Right atrium auricular region (tissue), 2 donors: Measurements from ENCODE around the gene ANKMY2. TPM values are rescaled to one million over a fixed set of nuclear protein-coding genes. Genes with fewer than 3 reads are reported as not detected.
A peak's percentile ranks its signal among the peaks of the same experiment; 100 is the strongest.

Experiments
- DNase-seq: peaks from one replicate; pipeline ENCODE4 v3.0.0-alpha.2; 2019; ENCODE audit warnings: low spot score
- H3K27ac ChIP-seq, 2 donors: fragments of 200-600 bp; sonication (generic); 1 replicate in 1 of 2; 2 replicates in 1 of 2; pipeline ENCODE4 v1.5.1; 2016 to 2019
- H3K27me3 ChIP-seq, 2 donors: fragments of 200-600 bp; sonication (generic); one replicate each; pipeline versions ENCODE4 v1.5.1 to v1.6.0; 2017 to 2019
- H3K36me3 ChIP-seq: fragments of 200-600 bp; sonication (generic); one replicate; pipeline ENCODE4 v1.5.1; 2016
- H3K4me1 ChIP-seq, 2 donors: fragments of 200-600 bp; sonication (generic); one replicate each; pipeline versions ENCODE4 v1.5.1 to v1.6.0; 2017 to 2019
- H3K4me3 ChIP-seq, 2 donors: fragments of 200-600 bp; sonication (generic); 1 replicate in 1 of 2; 2 replicates in 1 of 2; pipeline ENCODE4 v1.5.1; 2017 to 2019; ENCODE audit warnings: mild to moderate bottlenecking in 1 of 2, moderate library complexity in 1 of 2
- H3K9me3 ChIP-seq, 2 donors: fragments of 200-600 bp; sonication (generic); one replicate each; pipeline ENCODE4 v1.5.1; 2019
- total RNA-seq, 2 donors: library from RNA; depleted of rRNA; stranded (reverse); fragments of >200 nt; gene quantifications; one replicate each; pipeline ENCODE4 v1.1.0, GENCODE V29; 2016
- TF ChIP-seq, protein P1 (sequence below), 2 donors: fragments of 200-600 bp; sonication (generic); IDR thresholded peaks; one replicate each; pipeline ENCODE4 v1.5.1; 2019; ENCODE audit warnings: antibody characterized with exemption in 2 of 2

Gene ANKMY2
- total RNA-seq, 2 donors from 2014 or later = 20.8 to 33.7 TPM

DNA sequence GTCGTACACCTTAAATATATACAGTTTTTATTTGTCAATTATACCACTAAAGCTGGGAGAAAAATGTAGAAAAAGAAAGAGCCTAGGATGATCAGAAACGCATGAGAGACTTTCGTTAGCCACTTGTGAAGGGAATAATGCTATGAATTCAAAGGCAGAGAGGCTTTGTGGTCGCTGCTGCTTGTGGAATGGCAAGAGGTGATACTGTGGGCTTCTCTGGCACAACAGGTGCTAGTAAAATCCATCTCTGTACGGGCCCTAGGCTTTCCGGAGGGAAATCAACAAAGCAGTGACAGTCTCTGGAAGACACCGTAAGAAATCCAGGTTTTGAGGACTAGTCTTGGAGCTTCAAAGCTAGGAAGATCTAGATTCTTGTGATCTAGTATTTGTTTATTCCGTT lies 66.3 kb downstream of the ANKMY2 start:
- Histone ChIP-seq H3K27me3 (no peaks in the 10 kb centered on the region), H3K4me1 (peaks cover 0 to 5% of the 10 kb centered on the region in 2 donors), H3K27ac (no peak overlapping the region), H3K9me3 (no peaks in the 10 kb centered on the region), H3K4me3 (no peak overlapping the region), H3K36me3 (no peaks in the 10 kb centered on the region)
- TF ChIP-seq, protein P1, sequence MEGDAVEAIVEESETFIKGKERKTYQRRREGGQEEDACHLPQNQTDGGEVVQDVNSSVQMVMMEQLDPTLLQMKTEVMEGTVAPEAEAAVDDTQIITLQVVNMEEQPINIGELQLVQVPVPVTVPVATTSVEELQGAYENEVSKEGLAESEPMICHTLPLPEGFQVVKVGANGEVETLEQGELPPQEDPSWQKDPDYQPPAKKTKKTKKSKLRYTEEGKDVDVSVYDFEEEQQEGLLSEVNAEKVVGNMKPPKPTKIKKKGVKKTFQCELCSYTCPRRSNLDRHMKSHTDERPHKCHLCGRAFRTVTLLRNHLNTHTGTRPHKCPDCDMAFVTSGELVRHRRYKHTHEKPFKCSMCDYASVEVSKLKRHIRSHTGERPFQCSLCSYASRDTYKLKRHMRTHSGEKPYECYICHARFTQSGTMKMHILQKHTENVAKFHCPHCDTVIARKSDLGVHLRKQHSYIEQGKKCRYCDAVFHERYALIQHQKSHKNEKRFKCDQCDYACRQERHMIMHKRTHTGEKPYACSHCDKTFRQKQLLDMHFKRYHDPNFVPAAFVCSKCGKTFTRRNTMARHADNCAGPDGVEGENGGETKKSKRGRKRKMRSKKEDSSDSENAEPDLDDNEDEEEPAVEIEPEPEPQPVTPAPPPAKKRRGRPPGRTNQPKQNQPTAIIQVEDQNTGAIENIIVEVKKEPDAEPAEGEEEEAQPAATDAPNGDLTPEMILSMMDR (IDR thresholded peaks at IDR 0.05) = no peak
- no peak for DNase-seq

DNA sequence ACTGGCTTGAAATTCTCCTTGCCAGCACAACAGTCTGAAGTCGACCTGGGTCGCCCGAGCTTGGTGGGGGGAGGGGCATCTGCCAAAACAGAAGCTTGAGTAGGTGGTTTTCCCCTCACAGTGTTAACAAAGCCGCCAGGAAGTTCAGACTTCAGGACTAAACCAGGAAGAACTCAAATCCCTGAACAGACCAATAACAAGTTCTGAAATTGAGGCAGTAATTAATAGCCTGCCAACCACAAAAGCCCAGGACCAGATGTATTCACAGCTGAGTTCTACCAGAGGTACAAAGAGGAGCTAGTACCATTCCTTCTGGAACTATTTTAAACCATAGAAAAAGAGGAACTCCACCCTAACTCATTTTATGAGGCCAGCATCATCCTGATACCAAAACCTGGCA lies 73.6 kb downstream of the ANKMY2 start:
- no peaks in the 10 kb centered on the region for H3K9me3 ChIP-seq
- no peak for DNase-seq
- H3K27me3 ChIP-seq = no peaks in the 10 kb centered on the region
- H3K36me3 ChIP-seq = no peaks in the 10 kb centered on the region
- H3K4me1 ChIP-seq = no peaks in the 10 kb centered on the region
- H3K4me3 ChIP-seq = no peak overlapping the region
- TF ChIP-seq, protein P1 (IDR thresholded peaks at IDR 0.05) = no peak
- H3K27ac ChIP-seq = no peak overlapping the region

DNA sequence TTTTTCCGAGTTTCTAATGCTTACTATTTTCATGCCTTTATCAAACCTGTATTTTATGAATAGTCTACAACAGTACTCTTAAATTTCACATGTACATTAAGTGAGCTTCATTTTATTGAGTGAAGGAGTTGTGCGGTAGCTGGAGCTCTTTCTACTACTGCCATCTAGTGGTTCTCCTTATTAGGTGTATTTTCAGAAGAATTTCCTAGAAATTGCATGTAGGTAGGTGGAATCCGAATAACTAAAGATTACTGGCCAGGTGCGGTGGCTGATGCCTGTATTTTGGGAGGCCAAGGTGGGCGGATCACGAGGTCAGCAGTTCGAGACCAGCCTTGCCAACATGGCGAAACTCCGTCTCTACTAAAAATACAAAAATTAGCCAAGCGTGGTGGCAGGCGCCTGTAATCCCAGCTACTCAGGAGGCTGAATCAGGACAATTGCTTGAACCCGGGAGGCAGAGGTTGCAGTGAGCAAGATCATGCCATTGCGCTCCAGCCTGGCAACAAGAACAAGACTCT lies 80.6 kb downstream of the ANKMY2 start:
- DNase-seq = no peak
- no peaks in the 10 kb centered on the region for H3K4me1 ChIP-seq
- TF ChIP-seq, protein P1 (IDR thresholded peaks at IDR 0.05) = peak; percentile 49 to 86

DNA sequence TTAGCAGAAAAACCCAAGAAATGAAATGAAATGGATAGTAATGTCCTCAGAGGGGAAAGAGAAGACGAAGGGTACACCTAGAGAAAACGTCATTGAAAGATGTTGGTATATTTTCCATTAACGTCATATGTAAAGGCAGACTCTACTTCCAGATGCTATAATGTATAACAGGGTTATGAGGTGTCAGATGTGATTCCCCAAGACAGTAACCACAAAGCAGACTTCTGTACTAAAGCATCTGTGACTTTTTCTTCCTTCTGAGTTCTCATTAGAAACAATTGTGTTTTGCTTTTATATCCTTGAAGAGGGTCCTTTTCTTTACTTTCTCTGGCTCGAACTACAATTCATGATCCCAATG lies 81.6 kb downstream of the ANKMY2 start:
- H3K4me3 ChIP-seq = no peak overlapping the region
- no peak for DNase-seq
- TF ChIP-seq, protein P1 (IDR thresholded peaks at IDR 0.05) = no peak
- H3K27me3 ChIP-seq = no peaks in the 10 kb centered on the region
- peaks cover 0 to under 1% of the 10 kb centered on the region in 2 donors for H3K4me1 ChIP-seq
- no peaks in the 10 kb centered on the region for H3K9me3 ChIP-seq
- H3K27ac ChIP-seq = no peak overlapping the region
- H3K36me3 ChIP-seq = no peaks in the 10 kb centered on the region

More for the DNA sequence above, 80.6 kb downstream of the ANKMY2 start:
- Histone ChIP-seq H3K27me3 (no peaks in the 10 kb centered on the region), H3K9me3 (no peaks in the 10 kb centered on the region), H3K36me3 (no peaks in the 10 kb centered on the region), H3K4me3 (no peak overlapping the region), H3K27ac (no peak overlapping the region)

DNA sequence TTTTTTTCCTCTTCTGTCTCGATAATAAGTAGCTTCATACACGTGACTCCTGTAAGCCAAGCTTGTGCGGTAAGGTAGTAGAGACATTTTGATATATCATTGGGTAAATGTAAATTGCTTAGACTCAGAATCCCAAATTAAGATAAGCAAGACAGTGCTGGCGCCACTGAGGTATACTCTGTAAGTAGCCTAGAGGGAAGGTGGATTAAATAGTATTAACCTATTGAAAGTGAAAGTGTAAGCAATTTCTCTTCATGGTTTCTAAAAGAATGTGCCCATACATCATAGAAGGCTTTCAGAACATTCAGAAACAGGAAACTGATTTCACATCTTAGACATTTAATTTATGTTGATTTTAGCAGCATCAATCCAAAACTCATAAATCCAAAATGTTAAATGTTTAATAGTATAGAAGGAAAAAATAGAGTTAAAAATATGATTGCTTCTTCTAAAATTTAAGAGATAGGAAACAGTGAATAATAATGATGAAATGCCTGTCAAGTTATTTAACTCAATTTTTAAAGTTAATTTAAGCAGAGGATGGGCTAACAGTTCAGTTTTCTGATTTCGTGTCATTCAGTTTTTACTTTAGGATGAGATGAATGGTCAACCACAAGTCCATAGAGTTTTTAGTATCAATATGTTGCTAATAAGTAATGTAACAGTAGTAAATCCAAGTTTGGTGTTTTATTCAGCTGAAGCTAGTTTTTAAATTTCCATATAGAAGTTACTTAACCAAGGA lies 82.1 kb downstream of the ANKMY2 start:
- Histone ChIP-seq H3K27me3 (no peaks in the 10 kb centered on the region), H3K4me3 (no peak overlapping the region), H3K9me3 (no peaks in the 10 kb centered on the region), H3K27ac (no peak overlapping the region), H3K4me1 (peaks cover 0 to 4% of the 10 kb centered on the region in 2 donors), H3K36me3 (no peaks in the 10 kb centered on the region)
- no peak for DNase-seq
- TF ChIP-seq, protein P1 (IDR thresholded peaks at IDR 0.05) = no peak
